GM12872 (cell line): ENCODE measurements around the gene CCDC148.

Experiments used
- TF ChIP-seq, protein P1 (sequence below): IDR thresholded peaks from 3 replicates; pipeline ENCODE4 v1.5.1; 2011; ENCODE audit warnings: low read depth, mild to moderate bottlenecking, low read length, moderate library complexity; ENCODE audit not compliant: insufficient read depth

CCDC148 gene

DNA sequence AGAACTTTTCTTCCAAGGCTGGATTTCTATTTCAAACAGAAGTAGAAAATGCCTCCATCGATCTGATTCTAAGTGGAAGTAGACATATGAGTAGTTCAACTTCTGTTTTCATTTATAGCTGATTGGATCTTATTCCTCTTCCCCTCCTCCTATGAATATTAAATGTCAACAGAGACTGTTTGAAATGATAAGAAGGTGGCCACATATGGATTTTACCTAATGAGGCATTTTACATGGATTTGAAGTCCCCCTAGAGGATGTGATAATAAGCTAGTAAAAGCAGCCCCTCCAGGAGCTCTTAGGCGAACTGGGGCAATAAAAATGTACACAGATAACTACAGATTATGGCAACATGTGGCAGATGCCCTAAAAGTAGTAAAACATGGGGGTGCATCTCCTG is 283.8 kb downstream of the CCDC148 start:
- TF ChIP-seq, protein P1, sequence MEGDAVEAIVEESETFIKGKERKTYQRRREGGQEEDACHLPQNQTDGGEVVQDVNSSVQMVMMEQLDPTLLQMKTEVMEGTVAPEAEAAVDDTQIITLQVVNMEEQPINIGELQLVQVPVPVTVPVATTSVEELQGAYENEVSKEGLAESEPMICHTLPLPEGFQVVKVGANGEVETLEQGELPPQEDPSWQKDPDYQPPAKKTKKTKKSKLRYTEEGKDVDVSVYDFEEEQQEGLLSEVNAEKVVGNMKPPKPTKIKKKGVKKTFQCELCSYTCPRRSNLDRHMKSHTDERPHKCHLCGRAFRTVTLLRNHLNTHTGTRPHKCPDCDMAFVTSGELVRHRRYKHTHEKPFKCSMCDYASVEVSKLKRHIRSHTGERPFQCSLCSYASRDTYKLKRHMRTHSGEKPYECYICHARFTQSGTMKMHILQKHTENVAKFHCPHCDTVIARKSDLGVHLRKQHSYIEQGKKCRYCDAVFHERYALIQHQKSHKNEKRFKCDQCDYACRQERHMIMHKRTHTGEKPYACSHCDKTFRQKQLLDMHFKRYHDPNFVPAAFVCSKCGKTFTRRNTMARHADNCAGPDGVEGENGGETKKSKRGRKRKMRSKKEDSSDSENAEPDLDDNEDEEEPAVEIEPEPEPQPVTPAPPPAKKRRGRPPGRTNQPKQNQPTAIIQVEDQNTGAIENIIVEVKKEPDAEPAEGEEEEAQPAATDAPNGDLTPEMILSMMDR: no peak

- TF ChIP-seq, protein P1: no peak
Measured at GRCh38 chr2:158154596-158154995, 302.0 kb downstream of the CCDC148 start.

- TF ChIP-seq, protein P1: no peak
Measured at GRCh38 chr2:158153270-158154015, 303.1 kb downstream of the CCDC148 start.

GRCh38 chr2:158144914-158145625 is 311.5 kb downstream of the CCDC148 start:
- TF ChIP-seq, protein P1: no peak

DNA sequence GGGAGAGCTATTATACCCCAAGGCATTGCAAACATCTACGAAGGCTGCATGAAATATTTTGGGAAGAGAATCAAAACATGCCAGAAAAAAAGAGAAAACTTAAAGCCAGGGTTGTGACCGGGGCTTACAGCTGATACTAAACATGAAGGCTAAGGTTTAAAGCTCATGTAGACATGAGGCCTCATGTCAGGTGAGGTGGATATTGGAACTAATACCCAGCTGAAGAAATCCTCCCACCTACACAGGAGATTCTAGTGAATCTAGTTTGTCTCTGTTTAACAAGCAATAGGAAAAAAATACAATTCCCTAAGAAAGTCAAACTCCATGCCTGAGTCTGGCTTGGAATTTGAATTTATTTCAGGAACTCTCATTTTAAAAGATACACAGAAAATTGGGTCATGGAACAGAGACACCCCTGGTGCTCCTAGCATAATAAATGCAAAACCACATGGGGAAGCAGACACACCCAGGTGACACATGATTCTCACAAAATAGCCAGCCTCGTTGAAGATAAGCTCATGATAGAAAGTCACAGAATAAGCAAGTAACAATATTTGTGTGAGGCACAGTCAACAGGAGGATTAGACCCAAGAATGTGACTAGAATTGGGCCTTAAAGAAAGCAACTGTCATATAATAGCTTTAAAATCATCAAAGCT is 312.7 kb downstream of the CCDC148 start:
- TF ChIP-seq, protein P1: no peak

DNA sequence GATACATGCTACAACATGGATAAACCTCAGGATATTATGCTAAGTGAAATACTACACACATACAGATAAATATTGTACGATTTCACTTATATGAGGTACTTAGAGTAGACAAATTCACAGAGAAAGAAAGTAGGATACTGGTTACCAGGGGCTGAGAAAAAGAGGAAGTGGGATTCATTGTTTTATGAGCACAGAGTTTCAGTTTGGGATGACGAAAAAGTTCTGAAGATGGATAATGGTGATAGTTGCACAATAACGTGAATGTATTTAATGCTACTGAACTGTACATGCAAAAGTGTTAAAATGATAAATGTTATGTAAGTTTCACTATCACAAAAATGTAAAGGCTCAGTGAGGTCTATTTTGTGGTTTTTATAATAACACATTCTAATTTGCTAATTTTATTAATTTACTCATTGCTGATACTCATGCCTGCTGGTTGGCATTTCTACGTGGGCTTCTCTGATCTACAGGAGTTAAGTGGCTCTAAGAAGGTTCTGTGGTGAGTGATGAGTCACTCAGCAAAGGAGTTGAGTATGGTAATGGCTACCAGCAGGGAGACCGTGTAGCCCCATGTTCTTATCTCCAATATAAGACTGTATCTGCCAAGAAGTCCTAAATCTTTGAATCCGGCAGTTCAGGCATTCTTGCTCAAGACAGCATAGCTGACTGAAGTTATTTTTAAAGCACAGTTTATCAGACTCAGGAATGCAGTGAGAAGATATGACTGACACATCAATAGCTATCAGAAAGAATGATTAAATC is 313.8 kb downstream of the CCDC148 start:
- TF ChIP-seq, protein P1: no peak

- TF ChIP-seq, protein P1: no peak
Measured at GRCh38 chr2:158142165-158142564, 314.4 kb downstream of the CCDC148 start.
